ENCODE data around the gene ANKHD1.

- no peak for TF ChIP-seq POLR2A (IDR thresholded peaks at IDR 0.05)
- TF ChIP-seq, protein P1, sequence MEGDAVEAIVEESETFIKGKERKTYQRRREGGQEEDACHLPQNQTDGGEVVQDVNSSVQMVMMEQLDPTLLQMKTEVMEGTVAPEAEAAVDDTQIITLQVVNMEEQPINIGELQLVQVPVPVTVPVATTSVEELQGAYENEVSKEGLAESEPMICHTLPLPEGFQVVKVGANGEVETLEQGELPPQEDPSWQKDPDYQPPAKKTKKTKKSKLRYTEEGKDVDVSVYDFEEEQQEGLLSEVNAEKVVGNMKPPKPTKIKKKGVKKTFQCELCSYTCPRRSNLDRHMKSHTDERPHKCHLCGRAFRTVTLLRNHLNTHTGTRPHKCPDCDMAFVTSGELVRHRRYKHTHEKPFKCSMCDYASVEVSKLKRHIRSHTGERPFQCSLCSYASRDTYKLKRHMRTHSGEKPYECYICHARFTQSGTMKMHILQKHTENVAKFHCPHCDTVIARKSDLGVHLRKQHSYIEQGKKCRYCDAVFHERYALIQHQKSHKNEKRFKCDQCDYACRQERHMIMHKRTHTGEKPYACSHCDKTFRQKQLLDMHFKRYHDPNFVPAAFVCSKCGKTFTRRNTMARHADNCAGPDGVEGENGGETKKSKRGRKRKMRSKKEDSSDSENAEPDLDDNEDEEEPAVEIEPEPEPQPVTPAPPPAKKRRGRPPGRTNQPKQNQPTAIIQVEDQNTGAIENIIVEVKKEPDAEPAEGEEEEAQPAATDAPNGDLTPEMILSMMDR (IDR thresholded peaks at IDR 0.05 in 4 of 5, conservative IDR thresholded peaks at IDR 0.05 in 1 of 5) = no peak
Measured at GRCh38 chr5:140420665-140421361, 19.2 kb downstream of the ANKHD1 start.

Data from gastrocnemius medialis (tissue), 4 donors.